CD4-positive, alpha-beta T cell treated with Interleukin-4 for 4 hours (primary cell): Measurements from ENCODE around the gene TXNDC2.
"Not testable (repeated sequence)": the region's sequence is repeated elsewhere in the genome, so short reads cannot be mapped to it uniquely, and the experiment has no call there.

Source experiments
- DNase-seq: peaks from one replicate; pipeline ENCODE4 v3.0.0-alpha.2; 2020

The TXNDC2 gene

DNA sequence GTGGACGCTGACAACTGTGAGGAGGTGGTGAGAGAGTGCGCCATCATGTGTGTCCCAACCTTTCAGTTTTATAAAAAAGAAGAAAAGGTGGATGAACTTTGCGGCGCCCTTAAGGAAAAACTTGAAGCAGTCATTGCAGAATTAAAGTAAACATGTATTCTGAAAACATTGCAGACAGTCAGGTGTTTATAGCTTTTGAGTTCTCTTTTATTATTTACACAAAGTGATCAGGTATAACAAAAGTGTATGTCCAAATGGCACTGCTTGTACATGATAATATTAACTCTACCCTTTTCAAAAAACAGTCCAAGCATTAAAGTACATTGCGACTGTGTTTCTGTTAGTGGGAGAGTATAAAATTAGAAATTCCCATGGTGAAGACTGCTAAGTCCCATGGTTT, 2.2 kb downstream of the TXNDC2 start:
- DNase-seq: no peak

DNA sequence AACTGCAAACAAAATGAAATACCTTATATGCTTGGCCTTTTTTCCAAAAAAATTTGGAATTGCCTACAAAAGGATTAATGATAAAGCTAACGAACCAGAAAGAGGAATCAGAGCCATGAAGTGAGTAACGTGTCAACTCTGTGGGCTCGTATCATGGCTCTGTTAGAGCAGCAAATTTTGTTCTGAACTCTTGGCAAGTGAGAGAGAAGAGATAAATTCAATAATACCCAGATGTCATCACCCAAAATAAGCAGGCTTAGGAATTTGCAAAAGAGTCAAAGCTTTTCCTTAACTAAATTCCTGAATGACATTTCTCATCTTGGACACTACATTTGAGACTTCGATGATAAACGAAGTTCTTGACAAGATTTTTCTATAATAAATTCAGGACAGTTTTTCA, 4.4 kb downstream of the TXNDC2 start:
- DNase-seq: no peak

DNA sequence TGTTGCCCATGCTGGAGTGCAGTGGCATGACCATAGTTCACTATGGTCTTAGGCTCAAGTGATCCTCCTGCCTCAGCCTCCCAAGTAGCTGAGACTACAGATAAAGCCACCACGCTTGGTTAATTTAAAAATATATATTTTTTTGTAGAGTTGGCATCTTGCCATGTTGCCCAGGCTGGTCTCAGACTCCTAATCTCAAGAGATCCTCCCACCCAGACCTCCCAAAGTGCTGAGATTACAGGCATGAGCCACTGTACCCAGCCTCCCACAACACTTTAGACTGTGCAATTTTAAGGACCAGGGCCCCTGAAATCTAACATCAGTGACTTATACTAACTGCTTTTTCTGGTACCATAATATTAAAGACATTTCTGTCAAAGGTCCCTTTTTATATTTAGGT, 5.2 kb downstream of the TXNDC2 start:
- no peak for DNase-seq

DNA sequence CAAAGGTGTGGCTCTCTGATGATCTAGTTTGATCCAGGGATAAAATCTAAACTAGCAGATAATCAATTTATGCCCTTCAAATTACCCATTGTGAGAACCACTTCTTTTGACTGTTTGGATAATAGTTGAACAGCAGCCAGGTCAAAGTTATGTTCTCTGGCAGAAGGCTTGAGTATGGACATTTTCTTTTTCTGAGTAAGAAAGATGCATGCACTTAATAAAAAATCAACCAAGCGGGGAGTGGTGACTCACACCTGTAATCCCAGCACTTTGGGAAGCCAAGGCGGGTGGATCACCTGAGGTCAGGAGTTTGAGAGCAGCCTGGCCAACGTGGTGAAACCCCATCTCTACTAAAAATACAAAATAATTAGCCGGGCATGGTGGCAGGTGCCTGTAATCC, 5.7 kb downstream of the TXNDC2 start:
- not testable (repeated sequence) for DNase-seq

DNA sequence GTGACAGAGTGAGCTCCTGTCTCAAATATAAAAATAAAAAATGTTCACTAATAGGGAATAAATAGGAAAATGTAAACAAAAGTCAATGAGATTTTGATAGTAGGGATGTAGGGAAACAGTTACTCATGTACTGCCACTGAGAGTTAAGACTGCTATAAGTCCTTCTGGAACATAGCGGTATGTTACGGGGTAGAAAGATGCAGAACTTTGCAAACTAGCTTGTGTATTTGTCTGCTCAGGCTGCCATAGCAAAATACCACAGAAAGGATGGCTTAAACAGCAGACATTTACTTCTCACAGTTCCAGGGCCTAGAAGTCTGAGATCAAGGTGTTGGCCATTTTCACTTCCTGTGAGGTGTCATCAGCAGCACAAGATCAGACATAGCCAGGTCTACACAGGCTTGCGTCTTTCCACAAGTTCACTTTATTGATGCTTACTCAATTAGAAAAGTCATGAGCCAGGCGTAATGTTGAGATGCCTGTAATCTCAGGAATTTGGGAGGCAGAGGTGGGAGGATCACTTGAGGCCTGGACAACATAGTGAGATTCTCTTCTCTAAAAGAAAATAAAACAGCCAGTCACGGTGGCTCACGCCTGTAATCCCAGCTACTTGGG, 8.8 kb downstream of the TXNDC2 start:
- DNase-seq: no peak

DNA sequence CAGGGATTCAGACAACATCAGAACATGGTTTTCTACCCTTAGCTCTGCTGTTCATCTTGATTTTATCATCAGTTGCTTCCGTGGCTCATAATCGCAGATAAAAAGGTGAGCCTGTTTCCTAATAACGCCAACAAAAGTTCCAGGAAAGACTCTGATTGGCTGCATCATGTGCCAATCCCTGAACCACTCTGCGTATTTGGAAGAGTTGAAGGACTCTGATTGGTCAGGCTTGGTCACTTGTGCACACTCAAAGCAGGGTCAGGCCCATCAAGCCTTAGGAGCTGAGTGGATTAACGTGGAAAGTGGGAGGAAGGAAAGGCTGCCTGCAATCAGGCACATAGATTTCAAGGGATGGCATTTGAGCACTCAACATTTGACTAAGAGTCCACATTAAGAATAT, 11.4 kb downstream of the TXNDC2 start:
- DNase-seq: no peak

DNA sequence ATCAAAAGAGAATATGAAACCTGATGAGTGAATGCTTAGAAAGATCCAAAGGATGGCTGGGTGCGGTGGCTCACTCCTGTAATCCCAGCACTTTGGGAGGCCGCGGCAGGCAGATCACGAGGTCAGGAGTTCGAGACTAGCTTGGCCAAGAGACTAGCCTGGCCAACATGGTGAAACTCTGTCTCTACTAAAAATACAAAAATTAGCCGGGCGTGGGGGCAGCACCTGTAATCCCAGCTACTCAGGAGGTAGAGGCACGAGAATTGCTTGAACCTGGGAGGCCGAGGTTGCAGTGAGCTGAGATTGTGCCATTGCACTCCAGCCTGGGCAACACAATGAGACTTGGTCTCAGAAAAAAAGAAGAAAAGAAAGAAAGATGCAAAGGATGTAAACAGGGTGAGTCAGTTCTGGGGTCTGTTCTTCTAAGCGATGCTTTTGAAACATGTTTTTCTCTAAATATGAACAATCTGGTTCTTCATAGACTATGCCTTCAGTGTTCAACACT, 12.1 kb downstream of the TXNDC2 start:
- DNase-seq: not testable (repeated sequence)

DNA sequence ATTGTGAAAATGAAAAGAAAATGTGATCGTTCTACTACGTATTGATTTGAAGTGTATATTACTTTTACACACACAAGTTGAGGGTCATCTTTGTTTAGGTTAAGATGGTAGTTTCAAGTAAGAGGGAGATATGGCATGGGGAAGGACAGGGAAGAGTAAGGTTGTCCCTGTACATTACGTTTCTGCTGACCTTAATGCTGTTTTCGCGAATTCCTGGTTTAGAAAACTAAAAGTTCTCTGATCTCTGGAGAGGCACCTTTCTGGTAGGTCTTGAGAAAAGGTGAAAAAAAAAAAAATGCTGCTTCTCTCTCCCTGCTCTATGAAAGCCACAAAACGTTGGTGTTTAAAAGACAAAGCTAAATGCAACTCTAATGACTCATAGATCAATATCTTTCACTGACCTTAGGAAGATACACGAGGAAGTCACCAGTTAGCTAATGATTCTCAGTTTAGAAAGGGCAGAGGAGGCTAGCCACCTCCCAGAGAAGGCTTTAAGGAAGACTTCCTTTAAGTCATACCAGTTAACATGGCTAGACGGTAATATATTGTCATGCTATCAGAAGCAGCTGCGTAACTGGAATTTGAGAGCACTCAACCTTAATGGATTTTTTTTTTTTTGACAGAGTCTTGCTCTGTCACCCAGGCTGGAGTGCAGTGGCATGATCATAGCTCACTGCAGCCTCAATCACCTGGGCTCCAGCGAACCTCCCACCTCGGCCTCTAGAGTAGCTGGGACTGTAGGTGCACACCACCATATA, 13.2 kb downstream of the TXNDC2 start:
- no peak for DNase-seq

DNA sequence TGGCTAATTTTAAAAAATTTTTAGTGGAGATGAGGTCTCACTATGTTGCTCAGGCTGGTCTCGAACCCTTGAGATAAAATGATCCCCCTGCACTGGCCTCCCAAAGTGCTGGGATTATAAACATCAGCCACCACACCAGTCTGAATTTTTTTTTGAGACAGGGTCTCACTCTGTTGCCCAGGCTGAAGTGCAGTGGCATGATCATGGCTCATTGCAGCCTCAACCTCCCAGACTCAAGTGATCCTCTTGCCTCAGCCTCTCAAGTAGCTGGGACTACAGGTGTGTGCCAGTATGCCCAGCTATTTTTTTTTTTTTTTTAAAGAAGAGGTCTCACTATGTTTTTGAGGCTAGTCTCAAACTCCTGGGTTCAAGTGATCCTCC, 13.8 kb downstream of the TXNDC2 start:
- not testable (repeated sequence) for DNase-seq

DNA sequence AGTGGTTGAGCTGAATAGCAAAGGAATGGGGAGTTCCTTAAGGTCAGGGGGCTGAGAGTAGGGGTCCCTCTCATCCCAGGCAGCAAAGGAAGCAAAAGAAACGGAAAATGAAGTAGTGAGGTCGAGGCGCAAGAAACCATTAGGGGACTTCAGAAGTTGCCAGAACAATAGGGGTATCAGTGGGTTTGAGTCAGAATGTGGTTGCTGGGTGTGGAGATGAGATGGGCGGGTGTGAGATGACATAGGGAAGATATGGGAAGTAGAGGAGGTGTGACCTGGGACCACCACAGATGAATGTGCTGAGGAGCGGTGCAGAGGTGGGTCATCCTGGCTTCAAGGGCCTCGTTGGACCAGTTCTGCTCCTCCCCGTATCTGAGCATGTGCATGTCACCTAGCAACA, 14.9 kb downstream of the TXNDC2 start:
- no peak for DNase-seq

DNA sequence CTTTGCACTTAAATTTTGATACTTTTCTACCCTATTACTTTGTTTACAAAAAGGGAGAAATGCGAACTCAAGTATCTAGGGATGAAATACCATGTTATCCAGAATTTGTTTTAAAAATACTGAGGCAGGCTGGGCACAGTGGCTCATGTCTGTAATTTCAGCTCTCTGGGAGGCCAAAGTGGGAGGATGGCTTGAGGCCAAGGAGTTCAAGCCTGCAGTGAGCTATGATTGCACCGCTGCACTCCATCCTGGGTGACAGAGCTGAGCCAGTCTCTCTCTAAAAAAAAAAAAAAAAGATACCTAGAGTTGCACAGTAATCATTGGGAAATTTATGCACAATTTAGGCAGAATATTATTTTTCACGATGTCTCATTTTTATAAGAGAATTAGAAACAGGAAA, 15.6 kb downstream of the TXNDC2 start:
- no peak for DNase-seq

DNA sequence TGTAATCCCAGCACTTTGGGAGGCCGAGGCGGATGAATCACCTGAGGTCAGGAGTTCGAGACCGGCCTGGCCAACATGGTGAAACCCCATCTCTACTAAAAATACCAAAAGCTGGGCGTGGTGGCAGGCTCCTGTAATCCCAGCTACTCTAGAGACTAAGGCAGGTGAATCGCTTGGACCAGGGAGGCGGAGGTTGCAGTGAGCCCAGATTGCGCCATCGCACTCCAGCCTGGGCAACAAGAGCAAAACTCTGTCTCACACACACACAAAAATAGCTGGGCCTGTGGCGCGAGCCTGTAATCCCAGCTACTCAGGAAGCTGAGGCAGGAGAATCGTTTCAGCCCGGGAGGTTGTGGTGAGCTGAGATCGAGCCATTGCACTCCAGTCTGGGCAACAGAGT, 16.5 kb downstream of the TXNDC2 start:
- DNase-seq: not testable (repeated sequence)

DNA sequence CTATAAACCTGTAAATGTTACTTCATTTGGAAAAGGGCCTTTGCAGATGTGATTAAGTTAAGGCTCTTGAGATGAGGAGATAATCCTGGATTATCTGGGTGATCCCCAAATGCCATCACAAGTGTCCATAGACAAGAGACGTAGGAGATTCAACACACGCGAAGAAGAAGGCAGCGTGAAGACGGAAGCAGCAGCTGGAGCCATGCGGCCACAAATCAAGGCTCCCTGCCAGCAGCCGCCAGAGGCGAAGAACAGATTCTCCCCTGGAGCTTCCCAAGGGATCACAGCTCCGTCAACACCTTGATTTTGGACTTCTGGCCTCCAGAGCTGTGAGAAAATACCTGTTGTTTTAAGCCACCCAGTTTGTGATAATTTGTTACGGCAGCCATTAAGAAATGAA, 17.1 kb downstream of the TXNDC2 start:
- DNase-seq: no peak

DNA sequence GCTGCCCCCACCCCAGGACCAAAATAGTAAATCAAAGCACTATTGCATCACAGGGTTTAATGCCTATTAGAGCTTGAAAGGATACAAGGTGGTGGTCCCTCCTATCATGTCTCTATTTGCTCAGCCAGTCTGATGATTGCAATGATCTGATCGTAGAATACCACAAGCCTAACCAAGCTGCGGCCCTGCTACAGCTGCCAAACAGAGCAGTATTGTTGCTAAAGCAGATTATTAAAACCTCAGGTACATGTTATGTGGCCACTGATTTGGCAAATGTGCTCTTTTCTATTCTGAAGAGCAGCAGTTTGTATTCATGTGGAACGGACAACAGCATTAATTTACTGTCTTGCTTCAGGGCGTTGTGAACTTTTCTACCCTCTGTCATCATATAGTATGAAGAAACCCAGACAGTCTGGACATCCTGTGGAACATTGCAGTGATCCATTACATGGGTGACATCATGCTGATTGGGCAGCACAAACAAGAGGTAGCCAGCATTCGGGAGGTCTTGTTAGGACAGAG, 19.7 kb downstream of the TXNDC2 start:
- no peak for DNase-seq

DNA sequence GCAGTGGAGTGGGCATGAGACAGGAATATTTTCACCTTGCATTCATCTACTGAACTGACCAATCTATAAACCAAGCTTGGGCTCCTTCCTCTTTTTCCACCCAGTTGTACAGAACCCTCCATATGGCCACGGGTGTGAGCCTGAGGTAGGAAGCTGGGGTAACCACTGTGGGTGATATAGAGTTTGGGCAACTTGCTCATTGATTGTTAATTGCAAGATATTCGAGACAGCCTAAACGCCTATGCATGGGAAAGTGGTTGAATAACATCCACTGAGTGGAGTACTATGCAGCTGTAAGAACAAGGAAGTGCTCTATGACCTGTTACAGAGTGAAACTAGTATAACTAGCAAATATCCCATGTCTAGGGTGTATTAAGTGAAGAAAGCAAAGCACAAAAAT, 20.7 kb downstream of the TXNDC2 start:
- no peak for DNase-seq

DNA sequence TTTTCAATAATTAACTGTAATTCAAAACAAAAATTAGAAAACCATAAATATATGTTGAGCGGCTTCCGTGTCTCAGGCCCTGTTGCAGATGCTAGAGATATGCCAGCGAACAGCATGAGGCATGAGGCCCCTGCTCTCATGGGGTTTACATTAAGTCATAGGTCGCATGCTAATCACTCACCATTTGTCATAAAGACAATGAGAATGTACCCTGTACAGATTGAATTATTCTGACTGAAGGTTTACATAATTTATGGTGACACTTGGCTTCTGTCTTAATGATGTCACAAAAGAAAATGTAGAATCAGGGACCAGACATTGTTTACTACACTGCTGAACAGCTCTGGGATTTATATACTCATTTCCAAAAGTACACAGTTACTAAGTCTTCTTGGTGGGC, 22.1 kb downstream of the TXNDC2 start:
- DNase-seq: no peak

DNA sequence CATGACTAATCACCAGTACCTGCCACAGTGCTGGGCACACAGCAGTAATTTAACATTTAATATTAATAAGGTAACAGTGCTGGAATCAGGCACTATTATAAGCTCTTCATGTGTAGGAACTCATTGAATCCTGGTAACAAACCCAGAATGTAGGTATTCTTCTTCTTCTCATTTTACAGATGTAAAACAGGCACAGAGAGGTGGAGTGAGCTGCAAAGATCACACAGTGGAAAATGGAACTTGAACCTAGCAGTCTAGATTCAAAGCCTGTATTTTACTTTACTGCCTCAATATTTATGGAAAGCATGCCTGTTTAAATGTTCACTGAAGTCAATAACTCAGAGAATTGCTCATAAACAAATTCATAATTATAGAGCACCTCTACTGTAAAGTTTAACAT, 24.3 kb downstream of the TXNDC2 start:
- no peak for DNase-seq

DNA sequence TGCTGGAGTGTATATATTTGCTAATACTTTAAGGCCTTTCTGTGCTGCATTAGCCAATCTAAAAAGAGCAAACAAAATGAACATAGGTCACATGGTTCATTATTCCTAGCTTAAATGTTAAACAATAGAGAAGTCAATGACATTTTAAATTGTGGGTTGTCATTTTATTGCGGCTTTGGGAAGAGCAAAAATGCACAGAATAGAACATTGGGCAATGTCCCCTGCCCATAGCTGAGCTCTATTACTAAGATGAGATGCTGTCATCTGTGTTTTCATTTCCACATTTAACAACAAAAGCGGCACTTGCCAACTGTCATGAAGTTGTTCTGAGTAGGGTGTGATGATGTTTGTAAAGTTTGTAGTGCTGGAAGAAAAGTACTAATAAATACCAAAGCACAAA, 24.9 kb downstream of the TXNDC2 start:
- DNase-seq: no peak

DNA sequence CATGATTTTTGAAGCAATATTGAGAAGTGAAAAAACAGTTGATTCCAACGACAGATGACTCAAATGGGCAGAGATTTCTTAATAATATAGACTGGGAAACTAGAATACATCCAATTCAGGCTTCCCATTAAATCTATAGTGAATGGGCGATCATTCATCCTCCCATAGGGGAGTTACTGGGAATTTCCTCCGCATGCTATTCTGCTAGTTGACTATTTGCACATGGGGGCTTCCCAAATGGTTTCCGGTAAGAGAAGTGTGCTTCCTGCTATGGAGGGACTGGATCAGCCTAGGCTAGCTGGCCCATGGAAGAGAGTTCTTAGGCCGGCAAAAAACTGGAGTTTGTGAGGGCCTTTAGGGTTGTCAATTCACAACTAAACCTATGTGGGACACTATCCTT, 25.5 kb downstream of the TXNDC2 start:
- DNase-seq: no peak

DNA sequence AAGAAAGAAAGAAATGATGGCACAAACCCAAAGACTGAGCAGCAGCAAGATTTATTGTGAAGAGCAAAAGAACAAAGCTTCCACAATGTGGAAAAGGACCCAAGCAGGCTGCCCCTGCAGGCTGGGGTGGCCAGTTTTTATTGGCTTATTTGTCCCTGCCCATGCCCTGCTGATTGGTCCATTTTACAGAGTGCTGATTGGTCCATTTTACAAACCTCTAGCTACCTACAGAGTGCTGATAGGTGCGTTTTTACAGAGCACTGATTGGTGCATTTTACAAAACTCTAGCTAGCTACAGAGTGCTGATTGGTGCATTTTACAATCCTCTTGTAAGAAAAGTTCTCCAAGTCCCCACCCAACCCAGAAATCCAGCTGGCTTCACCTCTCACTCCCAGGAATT, 26.5 kb downstream of the TXNDC2 start:
- not testable (repeated sequence) for DNase-seq

DNA sequence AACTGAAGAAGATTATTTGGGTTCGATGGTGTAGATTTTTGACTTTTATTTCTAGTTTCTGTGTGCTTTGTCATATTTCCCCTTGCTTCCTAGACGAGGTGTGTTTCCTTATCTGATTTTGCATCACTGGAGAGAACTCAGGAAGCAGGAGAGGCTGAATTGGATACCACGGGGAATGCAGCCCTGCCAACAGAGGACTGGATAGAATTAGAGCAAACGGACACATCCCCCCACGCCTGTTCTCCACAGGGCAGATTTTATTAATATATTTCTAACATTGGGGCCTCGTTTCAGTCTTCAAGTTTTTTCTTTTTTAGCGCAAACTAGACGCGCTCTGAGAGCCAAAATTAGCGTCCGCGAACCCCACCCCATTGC, 27.4 kb downstream of the TXNDC2 start:
- DNase-seq: no peak

DNA sequence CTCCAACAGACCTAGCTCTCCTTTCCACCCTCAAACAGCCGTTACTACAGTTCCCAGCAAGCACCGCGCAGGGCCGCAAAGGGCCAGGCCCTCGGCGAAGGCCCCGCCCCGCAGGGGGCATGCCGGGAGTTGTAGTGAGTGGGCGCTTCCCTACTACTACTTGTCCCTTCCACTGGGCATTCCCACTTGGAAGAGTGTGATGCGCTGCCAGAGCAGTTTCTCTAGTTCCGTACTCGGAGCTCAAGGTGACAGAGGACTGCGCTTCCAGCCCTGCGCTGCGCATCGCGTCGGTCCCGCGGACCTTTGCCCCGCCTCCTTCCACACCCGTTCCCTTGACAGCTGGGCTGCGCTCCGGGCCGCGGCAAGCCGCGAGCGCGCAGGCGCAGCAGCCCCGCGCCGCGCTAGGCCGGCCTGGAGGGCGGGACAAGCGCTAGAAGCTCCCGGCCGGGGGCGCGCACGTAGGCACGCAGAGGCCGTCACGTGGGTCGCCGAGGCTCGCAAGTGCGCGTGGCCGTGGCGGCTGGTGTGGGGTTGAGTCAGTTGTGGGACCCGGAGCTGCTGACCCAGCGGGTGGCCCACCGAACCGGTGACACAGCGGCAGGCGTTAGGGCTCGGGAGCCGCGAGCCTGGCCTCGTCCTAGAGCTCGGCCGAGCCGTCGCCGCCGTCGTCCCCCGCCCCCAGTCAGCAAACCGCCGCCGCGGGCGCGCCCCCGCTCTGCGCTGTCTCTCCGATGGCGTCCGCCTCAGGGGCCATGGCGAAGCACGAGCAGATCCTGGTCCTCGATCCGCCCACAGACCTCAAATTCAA, 28.0 kb downstream of the TXNDC2 start, which contains the start of gene VAPA:
TSS of gene VAPA (plus strand) at position 491 of the 808 bp plus-strand sequence. CDS start at position 732, 241 bp downstream.
- peak; percentile 91 for DNase-seq

DNA sequence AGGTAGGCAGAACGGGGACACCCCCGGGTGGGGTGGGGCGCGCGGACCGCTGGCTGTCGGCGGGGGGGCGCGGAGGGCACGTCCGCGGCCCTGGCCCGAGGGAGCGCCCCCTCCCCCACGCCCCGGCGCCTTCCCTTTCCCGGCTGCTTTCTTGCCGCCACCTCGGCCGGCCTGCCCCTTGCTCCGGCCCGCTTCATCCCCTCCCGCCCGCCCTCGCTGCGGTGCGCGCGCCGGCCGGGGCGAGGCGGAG, 28.5 kb downstream of the TXNDC2 start:
- no peak for DNase-seq
